ENCODE results near the gene SLC6A11. TPM values are rescaled to one million over a fixed set of nuclear protein-coding genes. Genes with fewer than 3 reads are reported as not detected.

Gene SLC6A11
- total and polyA plus RNA-seq, 4 donors = 0.02 to 0.09 TPM; not detected in 2

DNA sequence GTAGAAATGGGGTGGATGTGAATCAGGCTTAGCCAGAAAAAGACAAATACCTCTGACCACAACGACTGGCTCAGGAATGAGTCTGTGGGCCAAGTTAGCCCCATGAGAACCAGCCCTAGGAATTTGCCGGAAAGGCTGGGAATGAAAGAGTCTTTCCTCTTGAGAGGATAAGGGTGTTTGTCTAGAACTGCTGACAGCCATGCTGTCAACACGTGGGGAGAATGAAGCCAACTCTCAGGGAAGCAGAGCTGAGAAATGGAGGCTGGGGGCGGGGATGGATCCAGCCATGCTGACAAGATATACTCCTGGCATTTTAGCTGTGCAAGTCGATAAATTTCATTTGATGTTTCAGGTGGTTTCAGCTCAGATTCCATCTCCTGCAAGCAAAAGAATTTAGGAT is 165.9 kb downstream of the SLC6A11 start:
- H3K27ac ChIP-seq (ENCODE audit: low read depth in 1 of 2, low read length in 1 of 2) = no peak overlapping the region
- no peak overlapping the region for H3K4me3 ChIP-seq
- no peaks in the 10 kb centered on the region for H3K9me3 ChIP-seq (ENCODE audit: control insufficient read depth in 4 of 4, insufficient read depth in 3 of 4, low read length in 3 of 4)
- TF ChIP-seq CTCF (IDR thresholded peaks at IDR 0.05; ENCODE audit: control extremely low read depth, extremely low read depth) = no peak
- DNase-seq (no peak), ATAC-seq (ENCODE audit: insufficient read depth, low FRiP score) (peak; percentile 23)
- peaks cover 0 to 6% (median 5%) of the 10 kb centered on the region in 5 donors for H3K4me1 ChIP-seq (ENCODE audit: control insufficient read depth in 5 of 5, insufficient read depth in 5 of 5, low read length in 5 of 5)
- no peak overlapping the region for H3K9ac ChIP-seq (ENCODE audit: insufficient read depth in 1 of 2, low read length in 2 of 2)
- H3K27me3 ChIP-seq (ENCODE audit: control insufficient read depth in 3 of 3, insufficient read depth in 3 of 3, low read length in 2 of 3) = peaks cover 0 to 25% (median 9%) of the 10 kb centered on the region in 3 donors
- H3K36me3 ChIP-seq (ENCODE audit: control insufficient read depth in 4 of 4, insufficient read depth in 4 of 4, low read length in 4 of 4) = no peaks in the 10 kb centered on the region
- 52 to 72% methylated on average over 5 of the region's 5 CpGs for WGBS, 2 donors

DNA sequence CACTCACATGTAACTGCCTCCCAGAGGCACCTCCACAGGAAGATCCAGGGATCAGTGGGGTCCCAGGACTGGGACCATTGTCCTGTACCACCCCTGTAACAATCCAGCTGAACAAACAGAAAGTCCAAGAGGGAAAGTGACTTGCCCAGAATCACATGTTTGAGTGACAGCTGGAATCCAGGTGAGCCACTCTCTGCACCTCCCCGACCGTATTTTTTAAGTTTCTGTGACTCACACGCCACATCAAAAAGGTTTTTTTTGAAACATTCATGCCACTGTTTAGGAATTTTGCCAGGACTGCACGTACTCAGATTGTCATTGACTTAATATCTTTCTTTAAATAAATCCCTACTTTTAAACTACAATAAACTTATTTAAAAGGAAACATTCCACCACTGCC is 166.8 kb downstream of the SLC6A11 start:
- Histone ChIP-seq H3K27me3 (ENCODE audit: control insufficient read depth in 3 of 3, insufficient read depth in 3 of 3, low read length in 2 of 3) (peaks cover 0 to 21% (median 9%) of the 10 kb centered on the region in 3 donors), H3K9ac (ENCODE audit: insufficient read depth in 1 of 2, low read length in 2 of 2) (no peak overlapping the region), H3K36me3 (ENCODE audit: control insufficient read depth in 4 of 4, insufficient read depth in 4 of 4, low read length in 4 of 4) (no peaks in the 10 kb centered on the region), H3K9me3 (ENCODE audit: control insufficient read depth in 4 of 4, insufficient read depth in 3 of 4, low read length in 3 of 4) (no peaks in the 10 kb centered on the region), H3K4me3 (no peak overlapping the region), H3K27ac (ENCODE audit: low read depth in 1 of 2, low read length in 1 of 2) (no peak overlapping the region), H3K4me1 (ENCODE audit: control insufficient read depth in 5 of 5, insufficient read depth in 5 of 5, low read length in 5 of 5) (peaks cover 0 to 6% (median 5%) of the 10 kb centered on the region in 5 donors)
- WGBS, 2 donors = 6 to 19% methylated on average over 4 of the region's 4 CpGs
- no peak for TF ChIP-seq CTCF (IDR thresholded peaks at IDR 0.05; ENCODE audit: control extremely low read depth, extremely low read depth)
- DNase-seq (peak in 2 of 3 donors; percentile 24 to 42), ATAC-seq (ENCODE audit: insufficient read depth, low FRiP score) (peak; percentile 49)

GRCh38 chr3:10983219-10983916 is 167.3 kb downstream of the SLC6A11 start:
- Histone ChIP-seq H3K27ac (ENCODE audit: low read depth in 1 of 2, low read length in 1 of 2) (no peak overlapping the region), H3K9ac (ENCODE audit: insufficient read depth in 1 of 2, low read length in 2 of 2) (no peak overlapping the region)
- DNase-seq = peak in 2 of 3 donors; percentile 35 to 55

More at GRCh38 chr3:10983219-10983916, 167.3 kb downstream of the SLC6A11 start:
- Histone ChIP-seq H3K4me3 (no peak overlapping the region), H3K9me3 (ENCODE audit: control insufficient read depth in 4 of 4, insufficient read depth in 3 of 4, low read length in 3 of 4) (no peaks in the 10 kb centered on the region), H3K27me3 (ENCODE audit: control insufficient read depth in 3 of 3, insufficient read depth in 3 of 3, low read length in 2 of 3) (peaks cover 0 to 25% (median 9%) of the 10 kb centered on the region in 3 donors), H3K4me1 (ENCODE audit: control insufficient read depth in 5 of 5, insufficient read depth in 5 of 5, low read length in 5 of 5) (peaks cover 0 to 6% (median 5%) of the 10 kb centered on the region in 5 donors), H3K36me3 (ENCODE audit: control insufficient read depth in 4 of 4, insufficient read depth in 4 of 4, low read length in 4 of 4) (no peaks in the 10 kb centered on the region)
- peak; percentile 26 for TF ChIP-seq CTCF (IDR thresholded peaks at IDR 0.05; ENCODE audit: control extremely low read depth, extremely low read depth)
- no peak for ATAC-seq (ENCODE audit: insufficient read depth, low FRiP score)
- 24 to 25% methylated on average over 7 of the region's 7 CpGs for WGBS, 2 donors

Measured in lung (tissue), 12 donors.